Gastrocnemius medialis (tissue), 4 donors: ENCODE results near the gene LRRC15. TPM values are rescaled to one million over a fixed set of nuclear protein-coding genes. Genes with fewer than 3 reads are reported as not detected.
A peak's percentile ranks its signal among the peaks of the same experiment; 100 is the strongest.

Source experiments
- ATAC-seq, 2 donors: fragments of 150-250 bp; one replicate each; pipeline ENCODE4 v1.9.1; 2016
- DNase-seq, 2 donors: peaks; one replicate each; pipeline ENCODE4 v3.0.0-alpha.2; 2019
- H3K27ac ChIP-seq, 4 donors: fragments of 200-600 bp; sonication (generic); 1 replicate in 1 of 4; 2 replicates in 3 of 4; pipeline ENCODE4 v1.5.1; 2016 to 2018; ENCODE audit warnings: mild to moderate bottlenecking in 2 of 4, moderate library complexity in 1 of 4
- H3K27me3 ChIP-seq, 3 donors: fragments of 200-600 bp; sonication (generic) in 2 of 3; 1 replicate in 1 of 3; 2 replicates in 2 of 3; pipeline versions ENCODE4 v1.5.1 to v1.6.0; 2016 to 2019; ENCODE audit warnings: mild to moderate bottlenecking in 1 of 3, moderate library complexity in 1 of 3
- H3K36me3 ChIP-seq, 2 donors: fragments of 200-600 bp; sonication (generic) in 1 of 2; one replicate each; pipeline ENCODE4 v1.5.1; 2017 to 2018
- H3K4me1 ChIP-seq, 2 donors: fragments of 200-600 bp; sonication (generic) in 1 of 2; one replicate each; pipeline ENCODE4 v1.5.1; 2016 to 2017; ENCODE audit warnings: mild to moderate bottlenecking in 2 of 2
- H3K4me3 ChIP-seq, 4 donors: fragments of 200-600 bp; sonication (generic) in 3 of 4; 1 replicate in 1 of 4; 2 replicates in 3 of 4; pipeline ENCODE4 v1.5.1; 2016 to 2019; ENCODE audit warnings: mild to moderate bottlenecking in 2 of 4
- H3K9me3 ChIP-seq, 3 donors: fragments of 200-600 bp; sonication (generic) in 2 of 3; 1 replicate in 1 of 3; 2 replicates in 2 of 3; pipeline ENCODE4 v1.5.1; 2016 to 2019
- CTCF ChIP-seq, 5 experiments: fragments of 450-650 bp in 3 of 5; fragments of 200-600 bp in 2 of 5; sonication (generic) in 2 of 5; IDR thresholded peaks in 4 of 5; conservative IDR thresholded peaks in 1 of 5; 1 replicate in 4 of 5; 2 replicates in 1 of 5; pipeline ENCODE4 v1.5.1; 2016 to 2019; ENCODE audit warnings: antibody characterized with exemption in 5 of 5, mild to moderate bottlenecking in 3 of 5, moderate library complexity in 3 of 5
- POLR2A ChIP-seq, 2 donors: fragments of 450-650 bp; IDR thresholded peaks; one replicate each; pipeline ENCODE4 v1.6.1; 2017; ENCODE audit warnings: antibody characterized with exemption in 2 of 2, mild to moderate bottlenecking in 2 of 2, moderate library complexity in 2 of 2
- in situ Hi-C, 4 donors: fragments of 200-750 bp; cut with MboI; loops; one replicate each; pipeline versions ENCODE4 v1.15.0 to v1.8.0; 2017; ENCODE audit warnings: low sequenced_read_pairs in 4 of 4
- intact Hi-C: fragments of 100-400 bp; cut with DNase I; formaldehyde crosslinking; loops from one replicate; pipeline ENCODE4 v1.15.1; 2023; ENCODE audit warnings: low total_unique reads
- total RNA-seq, 4 donors: library from RNA; depleted of rRNA; stranded (reverse); fragments of >200 nt; gene quantifications; one replicate each; pipeline versions ENCODE4 v1.1.0 to v1.2.3, GENCODE V29; 2016

The LRRC15 gene
- total RNA-seq, 4 donors from 2014 or later = 0.05 TPM; not detected in 3

- no peak overlapping the region for H3K4me3 ChIP-seq
- no peaks in the 10 kb centered on the region for H3K9me3 ChIP-seq
- peaks cover 8 to 15% of the 10 kb centered on the region in 2 donors for H3K4me1 ChIP-seq
- H3K27ac ChIP-seq = no peak overlapping the region
- H3K27me3 ChIP-seq = peaks cover 5 to 22% (median 14%) of the 10 kb centered on the region in 3 donors
- DNase-seq (no peak), ATAC-seq (no peak)
- in situ Hi-C loops = loop anchor here (5.0 to 10.0 kb wide), 6 partner anchors 164 to 541 kb away; no protein-coding TSS in a partner anchor
- intact Hi-C loops = no loop called here
- TF ChIP-seq CTCF (IDR thresholded peaks at IDR 0.05 in 4 of 5, conservative IDR thresholded peaks at IDR 0.05 in 1 of 5) (no peak), POLR2A (IDR thresholded peaks at IDR 0.05) (no peak)
- no peaks in the 10 kb centered on the region for H3K36me3 ChIP-seq
Observed at GRCh38 chr3:194318511-194319161, 50.9 kb downstream of the LRRC15 start.

GRCh38 chr3:194316918-194317317 lies 52.6 kb downstream of the LRRC15 start:
- DNase-seq = no peak
- H3K4me3 ChIP-seq = no peak overlapping the region
- H3K27me3 ChIP-seq = peaks cover 19 to 30% (median 20%) of the 10 kb centered on the region in 3 donors
- H3K9me3 ChIP-seq = no peaks in the 10 kb centered on the region
- ATAC-seq = no peak
- in situ Hi-C loops (loop anchor here (5.0 to 10.0 kb wide), 6 partner anchors 162 to 540 kb away; no protein-coding TSS in a partner anchor), intact Hi-C loops (no loop called here)
- peaks cover 9% of the 10 kb centered on the region in 2 donors for H3K4me1 ChIP-seq
- no peaks in the 10 kb centered on the region for H3K36me3 ChIP-seq
- no peak for TF ChIP-seq CTCF (IDR thresholded peaks at IDR 0.05 in 4 of 5, conservative IDR thresholded peaks at IDR 0.05 in 1 of 5)
- no peak for TF ChIP-seq POLR2A (IDR thresholded peaks at IDR 0.05)
- H3K27ac ChIP-seq = no peak overlapping the region

- intact Hi-C loops (loop anchor here (1.0 to 2.0 kb wide), 3 partner anchors 39 to 536 kb away; no protein-coding TSS in a partner anchor), in situ Hi-C loops (loop anchor here (5.0 to 10.0 kb wide), 6 partner anchors 161 to 539 kb away; no protein-coding TSS in a partner anchor)
- Histone ChIP-seq H3K36me3 (no peaks in the 10 kb centered on the region), H3K4me1 (peaks cover 9% of the 10 kb centered on the region in 2 donors), H3K27me3 (peaks cover 19 to 30% (median 20%) of the 10 kb centered on the region in 3 donors), H3K27ac (no peak overlapping the region), H3K9me3 (no peaks in the 10 kb centered on the region), H3K4me3 (peak overlapping the region; percentile 34 to 54 (median 52))
- TF ChIP-seq CTCF (IDR thresholded peaks at IDR 0.05 in 4 of 5, conservative IDR thresholded peaks at IDR 0.05 in 1 of 5) (no peak), POLR2A (IDR thresholded peaks at IDR 0.05) (no peak)
- peak; percentile 25 to 30 for ATAC-seq
- DNase-seq = no peak
Observed at GRCh38 chr3:194315965-194316361, 53.6 kb downstream of the LRRC15 start.

GRCh38 chr3:194315088-194315964 lies 54.2 kb downstream of the LRRC15 start:
- Histone ChIP-seq H3K27me3 (peaks cover 19 to 30% (median 20%) of the 10 kb centered on the region in 3 donors), H3K4me1 (peaks cover 9% of the 10 kb centered on the region in 2 donors), H3K9me3 (no peaks in the 10 kb centered on the region), H3K36me3 (no peaks in the 10 kb centered on the region), H3K4me3 (peak overlapping the region; percentile 34 to 54 (median 52)), H3K27ac (peak overlapping the region in 3 of 4 donors; percentile 12 to 42 (median 13))
- peak; percentile 92 to 99 (median 94) for TF ChIP-seq CTCF (IDR thresholded peaks at IDR 0.05 in 4 of 5, conservative IDR thresholded peaks at IDR 0.05 in 1 of 5)
- no peak for TF ChIP-seq POLR2A (IDR thresholded peaks at IDR 0.05)
- in situ Hi-C loops = loop anchor here (5.0 to 10.0 kb wide), 6 partner anchors 161 to 538 kb away; no protein-coding TSS in a partner anchor
- DNase-seq (peak; percentile 64 to 65), ATAC-seq (peak; percentile 83 to 86)
- intact Hi-C loops = loop anchor here (1.0 to 2.0 kb wide), 3 partner anchors 39 to 535 kb away; no protein-coding TSS in a partner anchor
